OCI-LY7 (cell line): ENCODE data around the gene COL20A1.

Experiments
- CTCF ChIP-seq: fragments of 200-600 bp; sonication (generic); conservative IDR thresholded peaks from 2 replicates; pipeline ENCODE4 v1.5.1; 2014; ENCODE audit warnings: mild to moderate bottlenecking, antibody characterized with exemption, low read length, moderate library complexity, mixed read lengths
- EZH2phosphoT487 ChIP-seq: fragments of 200-600 bp; sonication (generic); IDR thresholded peaks from 2 replicates; pipeline ENCODE4 v1.6.1; 2018; ENCODE audit warnings: low read depth, borderline replicate concordance, mild to moderate bottlenecking, mixed run types, antibody characterized with exemption, low read length, moderate library complexity, mixed read lengths

GRCh38 chr20:63381781-63382431, 88.9 kb downstream of the COL20A1 start:
- TF ChIP-seq CTCF: peak; percentile 82
- no peak for TF ChIP-seq EZH2phosphoT487
